ENCODE data around the gene SRXN1. TPM values are rescaled to one million over a fixed set of nuclear protein-coding genes. Genes with fewer than 3 reads are reported as not detected.

SRXN1 gene
- total RNA-seq, 2 experiments from 2014 or later = 1.2 to 1.4 TPM

DNA sequence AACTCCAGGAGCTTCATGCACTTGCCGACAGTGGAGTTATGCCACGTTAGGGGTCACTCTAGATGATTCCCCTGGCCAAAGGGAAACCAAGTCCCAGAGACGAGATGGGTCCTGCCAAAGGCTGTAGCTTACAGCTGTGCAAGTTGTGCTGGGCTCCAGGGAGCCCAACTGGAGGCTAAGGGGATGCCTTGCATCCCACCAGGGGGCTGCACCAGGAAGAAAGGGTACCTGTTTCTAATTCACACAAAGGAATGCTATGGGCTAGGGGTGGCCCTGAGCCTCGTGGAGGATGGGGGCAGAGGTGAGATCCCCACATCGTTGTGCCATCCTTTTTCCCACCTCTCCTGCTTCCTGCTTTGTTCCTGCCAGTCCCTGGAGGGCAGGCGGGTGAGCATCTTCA, 46.3 kb upstream of the SRXN1 start:
- no peak overlapping the region for H3K4me3 Mint-ChIP-seq
- DNase-seq (no peak), ATAC-seq (ENCODE audit: poor library complexity) (no peak)
- TF ChIP-seq CTCF (IDR thresholded peaks at IDR 0.05) = no peak
- H3K36me3 Mint-ChIP-seq (ENCODE audit: low read depth) = no peaks in the 10 kb centered on the region
- H3K9me3 Mint-ChIP-seq = no peaks in the 10 kb centered on the region
- Histone ChIP-seq H3K36me3 (ENCODE audit: insufficient read depth, low read length) (no peaks in the 10 kb centered on the region), H3K4me1 (ENCODE audit: insufficient read depth, low read length) (no peaks in the 10 kb centered on the region), H3K4me3 (ENCODE audit: low read length) (no peak overlapping the region), H3K9me3 (ENCODE audit: control insufficient read depth in 1 of 2, insufficient read depth in 1 of 2, low read length in 2 of 2) (peaks cover 0 to 5% of the 10 kb centered on the region in 2 experiments), H3K27ac (ENCODE audit: low read depth in 1 of 2, low read length in 2 of 2) (no peak overlapping the region), H3K27me3 (ENCODE audit: control insufficient read depth in 1 of 2, insufficient read depth in 2 of 2, low read length in 2 of 2) (peaks cover 0 to 2% of the 10 kb centered on the region in 2 experiments)
- CTCF ChIA-PET = no interaction called here
- intact Hi-C loops (cut with DNase I, micrococcal nuclease) = no loop called here
- peaks cover 19% of the 10 kb centered on the region for H3K27me3 Mint-ChIP-seq
- POLR2A ChIA-PET = no interaction called here
- no peak overlapping the region for H3K27ac Mint-ChIP-seq
- no peaks in the 10 kb centered on the region for H3K4me1 Mint-ChIP-seq (ENCODE audit: low read depth)

GRCh38 chr20:698276-698675, 45.3 kb upstream of the SRXN1 start:
- no peak for DNase-seq
- Histone ChIP-seq H3K9me3 (ENCODE audit: control insufficient read depth in 1 of 2, insufficient read depth in 1 of 2, low read length in 2 of 2) (peaks cover 0 to 5% of the 10 kb centered on the region in 2 experiments), H3K4me1 (ENCODE audit: insufficient read depth, low read length) (no peaks in the 10 kb centered on the region), H3K4me3 (ENCODE audit: low read length) (no peak overlapping the region), H3K36me3 (ENCODE audit: insufficient read depth, low read length) (no peaks in the 10 kb centered on the region), H3K27ac (ENCODE audit: low read depth in 1 of 2, low read length in 2 of 2) (no peak overlapping the region), H3K27me3 (ENCODE audit: control insufficient read depth in 1 of 2, insufficient read depth in 2 of 2, low read length in 2 of 2) (peaks cover 0 to 2% of the 10 kb centered on the region in 2 experiments)
- Mint-ChIP-seq H3K36me3 (ENCODE audit: low read depth) (no peaks in the 10 kb centered on the region), H3K4me3 (no peak overlapping the region), H3K27me3 (peaks cover 24% of the 10 kb centered on the region), H3K9me3 (no peaks in the 10 kb centered on the region), H3K27ac (no peak overlapping the region), H3K4me1 (ENCODE audit: low read depth) (no peaks in the 10 kb centered on the region)
- no peak for ATAC-seq (ENCODE audit: poor library complexity)
- POLR2A ChIA-PET = no interaction called here
- TF ChIP-seq CTCF (IDR thresholded peaks at IDR 0.05) = no peak
- CTCF ChIA-PET = interaction anchor here (0.5 kb wide), 1 partner anchor 177 kb away, joined by 3 read pairs; no protein-coding TSS in a partner anchor
- intact Hi-C loops (cut with DNase I, micrococcal nuclease) = no loop called here

GRCh38 chr20:697826-698225, 44.8 kb upstream of the SRXN1 start:
- no peak for TF ChIP-seq CTCF (IDR thresholded peaks at IDR 0.05)
- DNase-seq (no peak), ATAC-seq (ENCODE audit: poor library complexity) (no peak)
- Histone ChIP-seq H3K9me3 (ENCODE audit: control insufficient read depth in 1 of 2, insufficient read depth in 1 of 2, low read length in 2 of 2) (peaks cover 0 to 5% of the 10 kb centered on the region in 2 experiments), H3K36me3 (ENCODE audit: insufficient read depth, low read length) (no peaks in the 10 kb centered on the region), H3K4me1 (ENCODE audit: insufficient read depth, low read length) (no peaks in the 10 kb centered on the region), H3K27ac (ENCODE audit: low read depth in 1 of 2, low read length in 2 of 2) (no peak overlapping the region), H3K27me3 (ENCODE audit: control insufficient read depth in 1 of 2, insufficient read depth in 2 of 2, low read length in 2 of 2) (peaks cover 0 to 2% of the 10 kb centered on the region in 2 experiments), H3K4me3 (ENCODE audit: low read length) (no peak overlapping the region)
- ChIA-PET CTCF (interaction anchor here (0.5 kb wide), 1 partner anchor 178 kb away, joined by 3 read pairs; no protein-coding TSS in a partner anchor), POLR2A (no interaction called here)
- no peak overlapping the region for H3K4me3 Mint-ChIP-seq
- no peak overlapping the region for H3K27ac Mint-ChIP-seq
- no peaks in the 10 kb centered on the region for H3K4me1 Mint-ChIP-seq (ENCODE audit: low read depth)
- no peaks in the 10 kb centered on the region for H3K36me3 Mint-ChIP-seq (ENCODE audit: low read depth)
- peaks cover 24% of the 10 kb centered on the region for H3K27me3 Mint-ChIP-seq
- intact Hi-C loops (cut with DNase I, micrococcal nuclease) = no loop called here
- no peaks in the 10 kb centered on the region for H3K9me3 Mint-ChIP-seq

Data from CD4-positive, alpha-beta T cell (primary cell).